HFFc6 (cell line): ENCODE data around the gene SAMD13. TPM values are rescaled to one million over a fixed set of nuclear protein-coding genes. Genes with fewer than 3 reads are reported as not detected.

Source experiments
- DNase-seq: peaks from one replicate; pipeline ENCODE4 v3.0.0-alpha.2; 2018
- H3K27ac Mint-ChIP-seq: 2 replicates; pipeline ENCODE4 v1.8.0; 2020; ENCODE audit warnings: mild to moderate bottlenecking, mixed read lengths
- H3K27me3 Mint-ChIP-seq: 2 replicates; pipeline ENCODE4 v1.8.0; 2021; ENCODE audit warnings: mild to moderate bottlenecking, moderate library complexity, mixed read lengths; ENCODE audit not compliant: insufficient read depth
- H3K36me3 Mint-ChIP-seq: 2 replicates; pipeline ENCODE4 v1.8.0; 2021; ENCODE audit warnings: low read depth, mixed read lengths
- H3K4me1 Mint-ChIP-seq: 2 replicates; pipeline ENCODE4 v1.8.0; 2020; ENCODE audit warnings: low read depth, mixed read lengths
- H3K4me3 Mint-ChIP-seq: 2 replicates; pipeline ENCODE4 v1.8.0; 2020; ENCODE audit warnings: mild to moderate bottlenecking, moderate library complexity, mixed read lengths
- H3K9me3 Mint-ChIP-seq: 2 replicates; pipeline ENCODE4 v1.8.0; 2020; ENCODE audit warnings: mild to moderate bottlenecking, mixed read lengths
- CTCF ChIP-seq: fragments of 200-600 bp; sonication (generic); IDR thresholded peaks from 2 replicates; pipeline ENCODE4 v1.5.0; 2021; ENCODE audit warnings: antibody characterized with exemption, mild to moderate bottlenecking
- total RNA-seq, 6 experiments: library from RNA; stranded (reverse); fragmentation: NEBNext Ultra II Directional; extraction: Animal tissue kit (Norgen Biotek cat#: 25700); gene quantifications; 2 replicates in 1 of 6; 3 replicates in 5 of 6; pipeline ENCODE4 v1.2.3, GENCODE V29; 2021

The SAMD13 gene
- total RNA-seq, 6 experiments from 2014 or later: 0.36 to 1.1 (median 0.45) TPM

- peaks cover 3% of the 10 kb centered on the region; the same call in 1 of the 2 replicates for H3K27me3 Mint-ChIP-seq
- DNase-seq: peak; percentile 98
- TF ChIP-seq CTCF: no peak
- H3K27ac Mint-ChIP-seq: peak overlapping the region; percentile 84
- H3K4me1 Mint-ChIP-seq: peaks cover 80% of the 10 kb centered on the region
- peaks cover 13% of the 10 kb centered on the region for H3K36me3 Mint-ChIP-seq
- H3K9me3 Mint-ChIP-seq: no peaks in the 10 kb centered on the region; the same call in 1 of the 2 replicates
- H3K4me3 Mint-ChIP-seq: peak overlapping the region; percentile 13
These were observed 64.0 kb downstream of the SAMD13 start for GRCh38 chr1:84365225-84366221.

GRCh38 chr1:84366786-84367185, 65.3 kb downstream of the SAMD13 start:
- Mint-ChIP-seq H3K27ac (peak overlapping the region; percentile 29), H3K9me3 (no peaks in the 10 kb centered on the region; the same call in 1 of the 2 replicates), H3K4me3 (no peak overlapping the region), H3K27me3 (peaks cover 3% of the 10 kb centered on the region; the same call in 1 of the 2 replicates), H3K4me1 (peaks cover 87% of the 10 kb centered on the region), H3K36me3 (peaks cover 13% of the 10 kb centered on the region)
- DNase-seq: peak; percentile 50
- no peak for TF ChIP-seq CTCF

GRCh38 chr1:84367219-84367618, 65.7 kb downstream of the SAMD13 start:
- peak overlapping the region; percentile 29 for H3K27ac Mint-ChIP-seq
- H3K27me3 Mint-ChIP-seq: peaks cover 3% of the 10 kb centered on the region; the same call in 1 of the 2 replicates
- peaks cover 87% of the 10 kb centered on the region for H3K4me1 Mint-ChIP-seq
- DNase-seq: no peak
- TF ChIP-seq CTCF: no peak
- H3K4me3 Mint-ChIP-seq: no peak overlapping the region
- peaks cover 13% of the 10 kb centered on the region for H3K36me3 Mint-ChIP-seq
- no peaks in the 10 kb centered on the region; the same call in 1 of the 2 replicates for H3K9me3 Mint-ChIP-seq

- Mint-ChIP-seq H3K4me1 (peaks cover 87% of the 10 kb centered on the region), H3K4me3 (no peak overlapping the region), H3K36me3 (peaks cover 13% of the 10 kb centered on the region), H3K27me3 (peaks cover 5% of the 10 kb centered on the region; the same call in 1 of the 2 replicates), H3K27ac (no peak overlapping the region), H3K9me3 (no peaks in the 10 kb centered on the region; the same call in 1 of the 2 replicates)
- no peak for DNase-seq
- TF ChIP-seq CTCF: no peak
These were observed 66.9 kb downstream of the SAMD13 start for GRCh38 chr1:84368441-84368840.

GRCh38 chr1:84370266-84370665, 68.8 kb downstream of the SAMD13 start:
- no peak for TF ChIP-seq CTCF
- DNase-seq: no peak
- peak overlapping the region; percentile 57 for H3K27ac Mint-ChIP-seq
- peaks cover 13% of the 10 kb centered on the region for H3K36me3 Mint-ChIP-seq
- H3K27me3 Mint-ChIP-seq: peaks cover 5% of the 10 kb centered on the region; the same call in 1 of the 2 replicates
- H3K4me3 Mint-ChIP-seq: no peak overlapping the region
- peaks cover 71% of the 10 kb centered on the region for H3K4me1 Mint-ChIP-seq
- no peaks in the 10 kb centered on the region; the same call in 1 of the 2 replicates for H3K9me3 Mint-ChIP-seq
